HEK293 (cell line): ENCODE data around the gene CNBP.
A peak's percentile ranks its signal among the peaks of the same experiment; 100 is the strongest.

ENCODE experiments used
- CTCF ChIA-PET: fragments of 350-600 bp; formaldehyde crosslinking; extraction: SDS; loops from one replicate; lab custom pipeline; 2021; ENCODE audit warnings: antibody characterized with exemption; lab: Yijun Ruan, JAX
- POLR2A ChIA-PET: fragments of 300-600 bp; formaldehyde crosslinking; extraction: SDS; loops from one replicate; lab custom pipeline; 2020; ENCODE audit warnings: antibody characterized with exemption, inconsistent platforms; lab: Yijun Ruan, JAX
- H3K27ac ChIP-seq: fragments of 200-500 bp; sonication (Bioruptor generic); 2 replicates; pipeline ENCODE4 v1.5.1; 2014; ENCODE audit warnings: low read depth, low read length, control low read depth, inconsistent platforms; ENCODE audit errors: extremely low read depth
- H3K36me3 ChIP-seq, 2 experiments: fragments of 200-500 bp in 1 of 2; sonication (Bioruptor generic) in 1 of 2; 1 replicate in 1 of 2; 2 replicates in 1 of 2; pipeline ENCODE4 v1.5.1; 2014 to 2017; ENCODE audit warnings: inconsistent platforms in 2 of 2, low read length in 2 of 2; ENCODE audit not compliant: control insufficient read depth in 2 of 2, insufficient read depth in 1 of 2
- H3K4me1 ChIP-seq: fragments of 200-500 bp; sonication (Bioruptor generic); 2 replicates; pipeline ENCODE4 v1.5.1; 2014; ENCODE audit warnings: mild to moderate bottlenecking, low read length, inconsistent platforms; ENCODE audit not compliant: control insufficient read depth, insufficient read depth
- H3K4me3 ChIP-seq: 2 replicates; pipeline ENCODE4 v1.5.1; 2011; ENCODE audit warnings: low read depth, mild to moderate bottlenecking, control low read depth, low read length, moderate library complexity
- H3K9me3 ChIP-seq: fragments of 200-500 bp; sonication (Bioruptor generic); 2 replicates; pipeline ENCODE4 v1.5.1; 2014; ENCODE audit warnings: low read depth, low read length, inconsistent platforms; ENCODE audit not compliant: control insufficient read depth, insufficient read depth
- GLI4 ChIP-seq: fragments of 450-650 bp; formaldehyde crosslinking; IDR thresholded peaks from 2 replicates; pipeline ENCODE4 v1.5.1; 2016; ENCODE audit warnings: missing biosample characterization, missing genetic modification characterization
- IKZF3 ChIP-seq: fragments of 450-650 bp; IDR thresholded peaks from 2 replicates; pipeline ENCODE4 v1.5.0; 2018; ENCODE audit warnings: missing biosample characterization, mild to moderate bottlenecking, missing genetic modification characterization, moderate library complexity
- SCRT1 ChIP-seq: fragments of 450-650 bp; formaldehyde crosslinking; IDR thresholded peaks from 2 replicates; pipeline ENCODE4 v1.5.1; 2016; ENCODE audit warnings: missing biosample characterization, missing genetic modification characterization, borderline replicate concordance
- SP7 ChIP-seq: fragments of 450-650 bp; formaldehyde crosslinking; IDR thresholded peaks from 2 replicates; pipeline ENCODE4 v1.5.1; 2016; ENCODE audit warnings: missing biosample characterization, missing genetic modification characterization
- ZBTB20 ChIP-seq: fragments of 450-650 bp; formaldehyde crosslinking; IDR thresholded peaks from 2 replicates; pipeline ENCODE4 v1.5.1; 2016; ENCODE audit warnings: missing biosample characterization, missing genetic modification characterization
- ZEB2 ChIP-seq: fragments of 450-650 bp; formaldehyde crosslinking; IDR thresholded peaks from 2 replicates; pipeline ENCODE4 v1.5.1; 2016; ENCODE audit warnings: missing biosample characterization, missing genetic modification characterization
- ZNF10 ChIP-seq: fragments of 450-650 bp; formaldehyde crosslinking; IDR thresholded peaks from 2 replicates; pipeline ENCODE4 v1.5.1; 2017; ENCODE audit warnings: missing biosample characterization, missing genetic modification characterization
- ZNF114 ChIP-seq: fragments of 450-650 bp; formaldehyde crosslinking; IDR thresholded peaks from 2 replicates; pipeline ENCODE4 v1.5.0; 2017; ENCODE audit warnings: missing biosample characterization, missing genetic modification characterization
- ZNF121 ChIP-seq: fragments of 450-650 bp; formaldehyde crosslinking; IDR thresholded peaks from 2 replicates; pipeline ENCODE4 v1.5.1; 2016; ENCODE audit warnings: missing biosample characterization, missing genetic modification characterization
- ZNF2 ChIP-seq: fragments of 450-650 bp; formaldehyde crosslinking; IDR thresholded peaks from 2 replicates; pipeline ENCODE4 v1.5.1; 2016; ENCODE audit warnings: missing biosample characterization, missing genetic modification characterization
- ZNF23 ChIP-seq: fragments of 450-650 bp; formaldehyde crosslinking; IDR thresholded peaks from 2 replicates; pipeline ENCODE4 v1.5.1; 2016; ENCODE audit warnings: missing biosample characterization, missing genetic modification characterization, borderline replicate concordance
- ZNF266 ChIP-seq: fragments of 450-650 bp; formaldehyde crosslinking; IDR thresholded peaks from 2 replicates; pipeline ENCODE4 v1.5.1; 2016; ENCODE audit warnings: missing biosample characterization, missing genetic modification characterization, low read depth
- ZNF292 ChIP-seq: fragments of 450-650 bp; formaldehyde crosslinking; IDR thresholded peaks from 2 replicates; pipeline ENCODE4 v1.5.1; 2016; ENCODE audit warnings: low read depth, missing biosample characterization, missing genetic modification characterization, borderline replicate concordance
- ZNF354C ChIP-seq: fragments of 450-650 bp; formaldehyde crosslinking; IDR thresholded peaks from 2 replicates; pipeline ENCODE4 v1.5.1; 2016; ENCODE audit warnings: missing biosample characterization, missing genetic modification characterization, low read depth, borderline replicate concordance
- ZNF366 ChIP-seq: fragments of 450-650 bp; formaldehyde crosslinking; conservative IDR thresholded peaks from 2 replicates; pipeline ENCODE4 v1.5.1; 2016; ENCODE audit warnings: missing biosample characterization, missing genetic modification characterization
- ZNF501 ChIP-seq: fragments of 450-650 bp; formaldehyde crosslinking; IDR thresholded peaks from 2 replicates; pipeline ENCODE4 v1.5.1; 2016; ENCODE audit warnings: missing biosample characterization, missing genetic modification characterization
- ZNF747 ChIP-seq: fragments of 450-650 bp; formaldehyde crosslinking; IDR thresholded peaks from 2 replicates; pipeline ENCODE4 v1.5.1; 2016; ENCODE audit warnings: missing biosample characterization, missing genetic modification characterization
- TF ChIP-seq, protein P1 (sequence below): fragments of 450-650 bp; formaldehyde crosslinking; IDR thresholded peaks from 2 replicates; pipeline ENCODE4 v1.5.1; 2017; ENCODE audit warnings: missing biosample characterization, missing genetic modification characterization
- TF ChIP-seq, protein P2 (sequence below): fragments of 450-650 bp; formaldehyde crosslinking; IDR thresholded peaks from 2 replicates; pipeline ENCODE4 v1.5.1; 2016; ENCODE audit warnings: missing biosample characterization, missing genetic modification characterization, low read depth
- TF ChIP-seq, protein P3 (sequence below): fragments of 450-650 bp; formaldehyde crosslinking; IDR thresholded peaks from 2 replicates; pipeline ENCODE4 v1.5.1; 2016; ENCODE audit warnings: missing biosample characterization, missing genetic modification characterization
- TF ChIP-seq, protein P4 (sequence below): fragments of 450-650 bp; formaldehyde crosslinking; IDR thresholded peaks from 2 replicates; pipeline ENCODE4 v1.5.1; 2016; ENCODE audit warnings: missing biosample characterization, missing genetic modification characterization
- TF ChIP-seq, protein P5 (sequence below): fragments of 450-650 bp; formaldehyde crosslinking; IDR thresholded peaks from 2 replicates; pipeline ENCODE4 v1.5.1; 2017; ENCODE audit warnings: missing biosample characterization, missing genetic modification characterization

Gene CNBP

DNA sequence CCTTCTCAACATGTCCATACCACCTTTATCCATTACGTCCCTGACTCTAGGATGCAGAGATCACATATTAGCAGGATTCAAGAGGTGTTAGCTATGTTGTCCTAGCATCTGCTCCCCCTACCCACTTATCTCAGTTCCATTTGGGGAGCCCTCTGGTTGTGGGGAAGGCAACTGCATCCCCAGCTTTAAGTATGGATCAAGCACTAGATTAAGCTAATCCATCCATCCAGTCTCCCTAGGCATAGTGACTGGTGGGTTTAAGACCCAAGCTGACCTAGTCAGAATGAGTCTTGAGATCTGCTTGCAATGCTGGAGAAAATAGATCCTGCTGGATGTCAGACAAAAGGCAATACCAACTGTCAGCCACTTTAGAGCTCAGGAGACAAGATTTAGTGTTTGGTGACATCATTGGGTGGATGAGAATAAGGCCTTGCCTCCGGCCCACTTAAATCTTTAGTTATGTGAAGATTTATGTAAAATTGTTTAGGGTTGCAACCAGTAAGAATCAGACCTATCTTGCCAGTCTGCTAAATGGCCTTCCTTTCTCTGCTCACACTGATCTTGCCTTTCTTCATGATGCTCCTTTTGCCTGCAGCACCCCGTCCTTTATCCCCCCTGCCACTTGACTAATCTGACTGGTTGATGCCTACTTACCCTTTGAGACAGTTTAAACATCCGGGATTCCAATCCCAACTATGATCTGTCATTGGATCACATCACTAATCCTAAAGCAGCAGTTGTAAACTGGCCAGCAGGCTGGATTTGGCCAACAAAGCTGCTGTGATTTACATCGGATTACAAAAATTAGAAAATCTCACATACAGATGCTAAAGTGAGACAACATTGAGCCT, 20.7 kb downstream of the CNBP start (continued):
- TF ChIP-seq, protein P1, sequence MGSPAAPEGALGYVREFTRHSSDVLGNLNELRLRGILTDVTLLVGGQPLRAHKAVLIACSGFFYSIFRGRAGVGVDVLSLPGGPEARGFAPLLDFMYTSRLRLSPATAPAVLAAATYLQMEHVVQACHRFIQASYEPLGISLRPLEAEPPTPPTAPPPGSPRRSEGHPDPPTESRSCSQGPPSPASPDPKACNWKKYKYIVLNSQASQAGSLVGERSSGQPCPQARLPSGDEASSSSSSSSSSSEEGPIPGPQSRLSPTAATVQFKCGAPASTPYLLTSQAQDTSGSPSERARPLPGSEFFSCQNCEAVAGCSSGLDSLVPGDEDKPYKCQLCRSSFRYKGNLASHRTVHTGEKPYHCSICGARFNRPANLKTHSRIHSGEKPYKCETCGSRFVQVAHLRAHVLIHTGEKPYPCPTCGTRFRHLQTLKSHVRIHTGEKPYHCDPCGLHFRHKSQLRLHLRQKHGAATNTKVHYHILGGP (tag by site-specific recombination): no peak
- no peak for TF ChIP-seq ZNF121 (tag by site-specific recombination)
- no peak for TF ChIP-seq ZNF23 (tag by site-specific recombination)
- 0 out of 2 replicates have a peak, but pooled peaks have one; percentile 35 for TF ChIP-seq ZNF366 (tag by site-specific recombination)
- TF ChIP-seq, protein P2, sequence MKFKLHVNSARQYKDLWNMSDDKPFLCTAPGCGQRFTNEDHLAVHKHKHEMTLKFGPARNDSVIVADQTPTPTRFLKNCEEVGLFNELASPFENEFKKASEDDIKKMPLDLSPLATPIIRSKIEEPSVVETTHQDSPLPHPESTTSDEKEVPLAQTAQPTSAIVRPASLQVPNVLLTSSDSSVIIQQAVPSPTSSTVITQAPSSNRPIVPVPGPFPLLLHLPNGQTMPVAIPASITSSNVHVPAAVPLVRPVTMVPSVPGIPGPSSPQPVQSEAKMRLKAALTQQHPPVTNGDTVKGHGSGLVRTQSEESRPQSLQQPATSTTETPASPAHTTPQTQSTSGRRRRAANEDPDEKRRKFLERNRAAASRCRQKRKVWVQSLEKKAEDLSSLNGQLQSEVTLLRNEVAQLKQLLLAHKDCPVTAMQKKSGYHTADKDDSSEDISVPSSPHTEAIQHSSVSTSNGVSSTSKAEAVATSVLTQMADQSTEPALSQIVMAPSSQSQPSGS (tag by site-specific recombination): peak; percentile 68
- peak; percentile 17; the same call in 1 of the 2 replicates for TF ChIP-seq ZEB2
- TF ChIP-seq, protein P3, sequence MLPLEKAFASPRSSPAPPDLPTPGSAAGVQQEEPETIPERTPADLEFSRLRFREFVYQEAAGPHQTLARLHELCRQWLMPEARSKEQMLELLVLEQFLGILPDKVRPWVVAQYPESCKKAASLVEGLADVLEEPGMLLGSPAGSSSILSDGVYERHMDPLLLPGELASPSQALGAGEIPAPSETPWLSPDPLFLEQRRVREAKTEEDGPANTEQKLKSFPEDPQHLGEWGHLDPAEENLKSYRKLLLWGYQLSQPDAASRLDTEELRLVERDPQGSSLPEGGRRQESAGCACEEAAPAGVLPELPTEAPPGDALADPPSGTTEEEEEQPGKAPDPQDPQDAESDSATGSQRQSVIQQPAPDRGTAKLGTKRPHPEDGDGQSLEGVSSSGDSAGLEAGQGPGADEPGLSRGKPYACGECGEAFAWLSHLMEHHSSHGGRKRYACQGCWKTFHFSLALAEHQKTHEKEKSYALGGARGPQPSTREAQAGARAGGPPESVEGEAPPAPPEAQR (tag by site-specific recombination): no peak
- TF ChIP-seq ZBTB20 (tag by site-specific recombination): no peak; the same call in 1 of the 2 replicates
- TF ChIP-seq ZNF292 (tag by site-specific recombination): no peak
- no peak for TF ChIP-seq ZNF10 (tag by site-specific recombination)
- TF ChIP-seq SCRT1 (tag by site-specific recombination): no peak
- TF ChIP-seq ZNF747 (tag by site-specific recombination): no peak
- TF ChIP-seq, protein P4, sequence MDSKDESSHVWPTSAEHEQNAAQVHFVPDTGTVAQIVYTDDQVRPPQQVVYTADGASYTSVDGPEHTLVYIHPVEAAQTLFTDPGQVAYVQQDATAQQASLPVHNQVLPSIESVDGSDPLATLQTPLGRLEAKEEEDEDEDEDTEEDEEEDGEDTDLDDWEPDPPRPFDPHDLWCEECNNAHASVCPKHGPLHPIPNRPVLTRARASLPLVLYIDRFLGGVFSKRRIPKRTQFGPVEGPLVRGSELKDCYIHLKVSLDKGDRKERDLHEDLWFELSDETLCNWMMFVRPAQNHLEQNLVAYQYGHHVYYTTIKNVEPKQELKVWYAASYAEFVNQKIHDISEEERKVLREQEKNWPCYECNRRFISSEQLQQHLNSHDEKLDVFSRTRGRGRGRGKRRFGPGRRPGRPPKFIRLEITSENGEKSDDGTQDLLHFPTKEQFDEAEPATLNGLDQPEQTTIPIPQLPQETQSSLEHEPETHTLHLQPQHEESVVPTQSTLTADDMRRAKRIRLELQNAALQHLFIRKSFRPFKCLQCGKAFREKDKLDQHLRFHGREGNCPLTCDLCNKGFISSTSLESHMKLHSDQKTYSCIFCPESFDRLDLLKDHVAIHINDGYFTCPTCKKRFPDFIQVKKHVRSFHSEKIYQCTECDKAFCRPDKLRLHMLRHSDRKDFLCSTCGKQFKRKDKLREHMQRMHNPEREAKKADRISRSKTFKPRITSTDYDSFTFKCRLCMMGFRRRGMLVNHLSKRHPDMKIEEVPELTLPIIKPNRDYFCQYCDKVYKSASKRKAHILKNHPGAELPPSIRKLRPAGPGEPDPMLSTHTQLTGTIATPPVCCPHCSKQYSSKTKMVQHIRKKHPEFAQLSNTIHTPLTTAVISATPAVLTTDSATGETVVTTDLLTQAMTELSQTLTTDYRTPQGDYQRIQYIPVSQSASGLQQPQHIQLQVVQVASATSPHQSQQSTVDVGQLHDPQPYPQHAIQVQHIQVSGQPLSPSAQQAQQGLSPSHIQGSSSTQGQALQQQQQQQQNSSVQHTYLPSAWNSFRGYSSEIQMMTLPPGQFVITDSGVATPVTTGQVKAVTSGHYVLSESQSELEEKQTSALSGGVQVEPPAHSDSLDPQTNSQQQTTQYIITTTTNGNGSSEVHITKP: peak; percentile 73
- TF ChIP-seq ZNF114 (tag by site-specific recombination): no peak
- TF ChIP-seq ZNF266: no peak
- TF ChIP-seq ZNF501: no peak
- 0 out of 2 replicates have a peak, but pooled peaks have one; percentile 21 for TF ChIP-seq IKZF3 (tag by site-specific recombination)
- TF ChIP-seq ZNF354C (tag by site-specific recombination): no peak

DNA sequence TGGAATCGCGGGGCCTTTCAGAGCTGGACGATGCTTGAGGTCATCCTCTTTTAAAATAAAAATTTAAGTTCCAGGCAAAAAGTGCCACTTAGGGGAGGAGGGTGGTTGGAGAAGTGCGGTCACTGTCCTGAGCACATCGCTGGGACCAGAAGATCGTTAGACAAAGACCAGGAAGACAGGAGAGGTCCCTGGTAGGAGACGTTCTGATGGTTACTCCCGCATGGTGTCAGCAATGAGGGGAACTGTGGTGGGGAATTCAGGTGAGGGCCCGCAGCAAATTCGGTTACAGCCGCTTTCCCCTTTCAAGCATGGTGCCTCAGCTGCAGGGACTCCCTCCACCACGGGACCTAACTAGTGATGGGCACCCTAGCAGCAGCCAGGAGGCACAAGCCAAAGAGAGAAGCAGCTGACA, 21.8 kb downstream of the CNBP start:
- CTCF ChIA-PET: interaction anchor here (0.7 to 3.3 kb wide), 9 partner anchors 8 to 678 kb away, joined by 3 to 32 read pairs (median 4); no protein-coding TSS in a partner anchor
- peaks cover 18 to 40% of the 10 kb centered on the region in 2 experiments for H3K36me3 ChIP-seq
- peak overlapping the region; percentile 78 for H3K4me3 ChIP-seq
- H3K27ac ChIP-seq: peak overlapping the region; percentile 84
- no peaks in the 10 kb centered on the region for H3K9me3 ChIP-seq
- POLR2A ChIA-PET: interaction anchor here (0.6 to 1.9 kb wide), 12 partner anchors 13 to 233 kb away, joined by 3 to 5 read pairs (median 4); partner anchors contain the start of genes COPG1 and RAB43
- no peaks in the 10 kb centered on the region for H3K4me1 ChIP-seq
- TF ChIP-seq ZNF2 (tag by site-specific recombination): no peak
- TF ChIP-seq, protein P5, sequence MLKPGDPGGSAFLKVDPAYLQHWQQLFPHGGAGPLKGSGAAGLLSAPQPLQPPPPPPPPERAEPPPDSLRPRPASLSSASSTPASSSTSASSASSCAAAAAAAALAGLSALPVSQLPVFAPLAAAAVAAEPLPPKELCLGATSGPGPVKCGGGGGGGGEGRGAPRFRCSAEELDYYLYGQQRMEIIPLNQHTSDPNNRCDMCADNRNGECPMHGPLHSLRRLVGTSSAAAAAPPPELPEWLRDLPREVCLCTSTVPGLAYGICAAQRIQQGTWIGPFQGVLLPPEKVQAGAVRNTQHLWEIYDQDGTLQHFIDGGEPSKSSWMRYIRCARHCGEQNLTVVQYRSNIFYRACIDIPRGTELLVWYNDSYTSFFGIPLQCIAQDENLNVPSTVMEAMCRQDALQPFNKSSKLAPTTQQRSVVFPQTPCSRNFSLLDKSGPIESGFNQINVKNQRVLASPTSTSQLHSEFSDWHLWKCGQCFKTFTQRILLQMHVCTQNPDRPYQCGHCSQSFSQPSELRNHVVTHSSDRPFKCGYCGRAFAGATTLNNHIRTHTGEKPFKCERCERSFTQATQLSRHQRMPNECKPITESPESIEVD (tag by site-specific recombination): no peak
- no peak for TF ChIP-seq SP7 (tag by site-specific recombination)
- no peak for TF ChIP-seq GLI4 (tag by site-specific recombination)
- TF ChIP-seq, protein P4: peak; percentile 82
